Mesenchymal stem cell (in vitro differentiated cells and primary cell): Measurements from ENCODE around the gene RAB3D.

ENCODE experiments used
- DNase-seq: peaks from one replicate; pipeline ENCODE4 v3.0.0-alpha.2; 2013
- H2AFZ ChIP-seq: one replicate; pipeline ENCODE4 v1.6.1; 2013; ENCODE audit warnings: low read depth, mild to moderate bottlenecking, control low read depth, inconsistent platforms, low read length, moderate library complexity
- H2AK5ac ChIP-seq: 2 replicates; pipeline ENCODE4 v1.6.1; 2013; ENCODE audit warnings: low read length, moderate library complexity, mild to moderate bottlenecking, inconsistent platforms; ENCODE audit not compliant: severe bottlenecking
- H2BK120ac ChIP-seq: one replicate; pipeline ENCODE4 v1.6.1; 2013; ENCODE audit warnings: low read depth, mild to moderate bottlenecking, inconsistent platforms, low read length, moderate library complexity
- H2BK12ac ChIP-seq, 2 experiments: one replicate each; pipeline ENCODE4 v1.6.1; 2013; ENCODE audit warnings: inconsistent platforms in 2 of 2, low read length in 2 of 2, mild to moderate bottlenecking in 2 of 2, moderate library complexity in 2 of 2, control low read depth in 1 of 2
- H2BK15ac ChIP-seq: one replicate; pipeline ENCODE4 v1.6.1; 2013; ENCODE audit warnings: mild to moderate bottlenecking, low read depth, inconsistent platforms; ENCODE audit not compliant: poor library complexity, severe bottlenecking
- H2BK5ac ChIP-seq: 2 replicates; pipeline ENCODE4 v1.6.1; 2013; ENCODE audit warnings: low read depth, mild to moderate bottlenecking, low read length, control low read depth, inconsistent platforms; ENCODE audit not compliant: poor library complexity, severe bottlenecking
- H3K14ac ChIP-seq, 2 experiments: one replicate each; pipeline ENCODE4 v1.6.1; 2013; ENCODE audit warnings: inconsistent platforms in 2 of 2, low read length in 2 of 2, control low read depth in 1 of 2, mild to moderate bottlenecking in 1 of 2, moderate library complexity in 1 of 2
- H3K18ac ChIP-seq, 2 experiments: one replicate each; pipeline ENCODE4 v1.6.1; 2013; ENCODE audit warnings: inconsistent platforms in 2 of 2, low read length in 2 of 2, control low read depth in 1 of 2, low read depth in 1 of 2, mild to moderate bottlenecking in 1 of 2
- H3K23ac ChIP-seq, 2 experiments: one replicate each; pipeline ENCODE4 v1.6.1; 2013; ENCODE audit warnings: inconsistent platforms in 2 of 2, low read length in 2 of 2, mild to moderate bottlenecking in 2 of 2, moderate library complexity in 2 of 2, control low read depth in 1 of 2
- H3K27ac ChIP-seq: 2 replicates; pipeline ENCODE4 v1.5.1; 2013; ENCODE audit warnings: mild to moderate bottlenecking, moderate library complexity, low read length, control low read depth, inconsistent platforms; ENCODE audit not compliant: poor library complexity, severe bottlenecking
- H3K27me3 ChIP-seq, 2 experiments: 2 replicates each; pipeline versions ENCODE4 v1.6.1 to v1.7.0; 2013; ENCODE audit warnings: low read length in 2 of 2, mild to moderate bottlenecking in 2 of 2, moderate library complexity in 2 of 2, control low read depth in 1 of 2, inconsistent platforms in 1 of 2; ENCODE audit not compliant: control insufficient read depth in 1 of 2, insufficient read depth in 1 of 2
- H3K36me3 ChIP-seq, 2 experiments: 2 replicates each; pipeline versions ENCODE4 v1.6.1 to v1.7.0; 2013; ENCODE audit warnings: low read length in 2 of 2, control low read depth in 1 of 2, inconsistent platforms in 1 of 2, low read depth in 1 of 2, mild to moderate bottlenecking in 1 of 2; ENCODE audit not compliant: insufficient read depth in 2 of 2, control insufficient read depth in 1 of 2
- H3K4ac ChIP-seq, 2 experiments: one replicate each; pipeline ENCODE4 v1.6.1; 2013; ENCODE audit warnings: inconsistent platforms in 2 of 2, low read length in 2 of 2, mild to moderate bottlenecking in 2 of 2, moderate library complexity in 2 of 2, control low read depth in 1 of 2, low read depth in 1 of 2
- H3K4me1 ChIP-seq: 2 replicates; pipeline ENCODE4 v1.6.1; 2013; ENCODE audit warnings: low read depth, low read length, control low read depth; ENCODE audit not compliant: control insufficient read depth, insufficient read depth
- H3K4me2 ChIP-seq: 2 replicates; pipeline ENCODE4 v1.6.1; 2013; ENCODE audit warnings: low read length, mild to moderate bottlenecking, inconsistent platforms; ENCODE audit not compliant: poor library complexity, severe bottlenecking
- H3K4me3 ChIP-seq, 2 experiments: 2 replicates each; pipeline versions ENCODE4 v1.5.1 to v1.7.0; 2013; ENCODE audit warnings: low read length in 2 of 2, mild to moderate bottlenecking in 2 of 2, control low read depth in 1 of 2, low read depth in 1 of 2; ENCODE audit not compliant: insufficient read depth in 1 of 2
- H3K79me1 ChIP-seq: replicated peaks from 2 replicates; pipeline ENCODE4 v1.6.1; 2013; ENCODE audit warnings: mild to moderate bottlenecking, control low read depth, low read length, inconsistent platforms; ENCODE audit not compliant: poor library complexity, severe bottlenecking
- H3K9ac ChIP-seq: 2 replicates; pipeline ENCODE4 v1.7.0; 2013; ENCODE audit warnings: mild to moderate bottlenecking, low read length, moderate library complexity
- H3K9me3 ChIP-seq: 2 replicates; pipeline ENCODE4 v1.7.0; 2013; ENCODE audit warnings: mild to moderate bottlenecking, low read length; ENCODE audit not compliant: control insufficient read depth
- H4K8ac ChIP-seq: one replicate; pipeline ENCODE4 v1.6.1; 2013; ENCODE audit warnings: inconsistent platforms, mild to moderate bottlenecking, low read length, moderate library complexity
- H4K91ac ChIP-seq: one replicate; pipeline ENCODE4 v1.6.1; 2013; ENCODE audit warnings: mild to moderate bottlenecking, low read length, inconsistent platforms
- WGBS: methylation state at CpG from one replicate; pipeline ENCODE4 v1.1.7; 2013; ENCODE audit warnings: mixed read lengths; 5-methylcytosine and 5-hydroxymethylcytosine counted together

The RAB3D gene

GRCh38 chr19:11325544-11325943 is 13.9 kb downstream of the RAB3D start:
- no peak overlapping the region for H4K91ac ChIP-seq
- no peak overlapping the region for H4K8ac ChIP-seq
- H3K23ac ChIP-seq: no peak overlapping the region
- H3K27ac ChIP-seq: no peak overlapping the region
- H3K9me3 ChIP-seq: no peaks in the 10 kb centered on the region
- no peak overlapping the region for H3K4me3 ChIP-seq
- 96% methylated on average over 7 of the region's 7 CpGs for WGBS
- no peak overlapping the region for H3K4me2 ChIP-seq
- H2BK5ac ChIP-seq: no peak overlapping the region
- H3K9ac ChIP-seq: no peak overlapping the region
- no peak overlapping the region for H2BK15ac ChIP-seq
- no peaks in the 10 kb centered on the region for H3K27me3 ChIP-seq
- H3K36me3 ChIP-seq: peaks cover 0 to 13% of the 10 kb centered on the region in 2 experiments
- H3K14ac ChIP-seq: no peak overlapping the region
- no peak overlapping the region for H2AK5ac ChIP-seq
- no peak overlapping the region for H2AFZ ChIP-seq
- H3K4me1 ChIP-seq: peaks cover 16% of the 10 kb centered on the region
- no peak overlapping the region for H3K18ac ChIP-seq
- peak overlapping the region in 1 of 2 experiments; percentile 26 for H2BK12ac ChIP-seq
- H2BK120ac ChIP-seq: no peak overlapping the region
- no peak for DNase-seq
- H3K4ac ChIP-seq: peak overlapping the region; percentile 40 to 54
- H3K79me1 ChIP-seq: no peaks in the 10 kb centered on the region

GRCh38 chr19:11324748-11325389 is 14.6 kb downstream of the RAB3D start:
- H3K4me1 ChIP-seq: peaks cover 16% of the 10 kb centered on the region
- H3K4me3 ChIP-seq: no peak overlapping the region
- H2BK12ac ChIP-seq: peak overlapping the region; percentile 98 to 99
- no peak overlapping the region for H2BK5ac ChIP-seq
- DNase-seq: no peak
- H3K23ac ChIP-seq: no peak overlapping the region
- no peaks in the 10 kb centered on the region for H3K27me3 ChIP-seq
- peak overlapping the region; percentile 89 for H2BK120ac ChIP-seq
- H2AFZ ChIP-seq: no peak overlapping the region
- 95% methylated on average over 17 of the region's 17 CpGs for WGBS
- H3K4ac ChIP-seq: peak overlapping the region; percentile 32 to 66
- H4K8ac ChIP-seq: peak overlapping the region; percentile 88
- H2AK5ac ChIP-seq: no peak overlapping the region
- no peak overlapping the region for H3K9ac ChIP-seq
- no peak overlapping the region for H3K4me2 ChIP-seq
- peak overlapping the region in 1 of 2 experiments; percentile 15 for H3K14ac ChIP-seq
- no peaks in the 10 kb centered on the region for H3K79me1 ChIP-seq
- peak overlapping the region; percentile 98 for H4K91ac ChIP-seq
- H3K36me3 ChIP-seq: peaks cover 0 to 8% of the 10 kb centered on the region in 2 experiments
- peak overlapping the region; percentile 74 to 86 for H3K18ac ChIP-seq
- H3K27ac ChIP-seq: peak overlapping the region; percentile 13
- no peaks in the 10 kb centered on the region for H3K9me3 ChIP-seq
- H2BK15ac ChIP-seq: peak overlapping the region; percentile 87

GRCh38 chr19:11324079-11324661 is 15.3 kb downstream of the RAB3D start:
- Histone ChIP-seq H3K27me3 (no peaks in the 10 kb centered on the region), H3K36me3 (peaks cover 0 to 7% of the 10 kb centered on the region in 2 experiments), H2BK5ac (no peak overlapping the region), H2AK5ac (no peak overlapping the region), H2AFZ (no peak overlapping the region), H2BK15ac (no peak overlapping the region), H3K4me1 (peaks cover 16% of the 10 kb centered on the region), H3K27ac (peak overlapping the region; percentile 54), H3K4ac (peak overlapping the region; percentile 65 to 66), H2BK120ac (peak overlapping the region; percentile 69), H3K9ac (peak overlapping the region; percentile 53), H3K14ac (no peak overlapping the region), H4K91ac (peak overlapping the region; percentile 90), H3K18ac (peak overlapping the region; percentile 81 to 86), H3K4me2 (peak overlapping the region; percentile 42), H3K79me1 (no peaks in the 10 kb centered on the region), H3K23ac (no peak overlapping the region), H3K4me3 (peak overlapping the region in 1 of 2 experiments; percentile 43), H4K8ac (peak overlapping the region; percentile 88), H2BK12ac (peak overlapping the region; percentile 94 to 99), H3K9me3 (no peaks in the 10 kb centered on the region)
- 10% methylated on average over 9 of the region's 10 CpGs for WGBS
- DNase-seq: peak; percentile 97

DNA sequence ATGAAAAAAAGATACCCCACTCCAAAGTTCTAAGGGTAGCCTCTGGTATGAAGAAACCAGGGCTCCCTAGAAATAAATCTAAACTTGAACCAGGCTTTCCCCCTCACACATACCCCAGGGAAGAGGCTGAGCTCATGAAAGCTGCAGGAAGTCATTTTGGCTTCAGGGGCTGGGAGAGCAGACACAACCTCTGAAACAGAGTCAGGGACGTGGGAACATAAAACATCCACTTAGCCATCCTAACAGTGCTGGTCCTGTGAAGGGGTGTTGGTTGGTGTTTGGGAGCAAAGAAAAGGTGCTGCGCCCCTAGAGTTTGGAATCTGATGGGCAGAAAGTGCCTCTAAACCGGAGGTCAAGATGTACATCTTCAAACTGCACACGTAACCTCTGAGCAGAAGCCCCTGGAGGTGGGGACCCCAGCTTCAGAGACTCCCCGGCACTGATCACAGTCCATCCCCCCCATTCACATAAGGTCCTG is 15.8 kb downstream of the RAB3D start:
- H3K18ac ChIP-seq: peak overlapping the region; percentile 37 to 81
- H3K27me3 ChIP-seq: no peaks in the 10 kb centered on the region
- H3K4me2 ChIP-seq: no peak overlapping the region
- H3K9me3 ChIP-seq: no peaks in the 10 kb centered on the region
- H3K27ac ChIP-seq: peak overlapping the region; percentile 54
- H4K91ac ChIP-seq: peak overlapping the region; percentile 90
- peak; percentile 45 for DNase-seq
- H2BK15ac ChIP-seq: no peak overlapping the region
- no peak overlapping the region for H3K14ac ChIP-seq
- peak overlapping the region in 1 of 2 experiments; percentile 43 for H3K4me3 ChIP-seq
- H3K4me1 ChIP-seq: peaks cover 16% of the 10 kb centered on the region
- no peak overlapping the region for H2AFZ ChIP-seq
- H2BK12ac ChIP-seq: peak overlapping the region; percentile 40 to 94
- no peaks in the 10 kb centered on the region for H3K79me1 ChIP-seq
- H2AK5ac ChIP-seq: peak overlapping the region; percentile 1
- H2BK5ac ChIP-seq: no peak overlapping the region
- peaks cover 0 to 7% of the 10 kb centered on the region in 2 experiments for H3K36me3 ChIP-seq
- H2BK120ac ChIP-seq: peak overlapping the region; percentile 69
- peak overlapping the region; percentile 33 for H4K8ac ChIP-seq
- peak overlapping the region; percentile 19 to 65 for H3K4ac ChIP-seq
- peak overlapping the region; percentile 53 for H3K9ac ChIP-seq
- H3K23ac ChIP-seq: no peak overlapping the region
- 89% methylated on average over 1 of the region's 5 CpGs for WGBS
